Ascending aorta (tissue), 2 donors: Measurements from ENCODE around the gene QSER1. TPM values are rescaled to one million over a fixed set of nuclear protein-coding genes. Genes with fewer than 3 reads are reported as not detected.

Source experiments
- DNase-seq, 2 donors: peaks; one replicate each; pipeline ENCODE4 v3.0.0-alpha.2; 2019; ENCODE audit warnings: low spot score in 2 of 2
- H3K27ac ChIP-seq, 2 donors: fragments of 200-600 bp; sonication (generic); one replicate each; pipeline ENCODE4 v1.5.1; 2016 to 2017; ENCODE audit warnings: mild to moderate bottlenecking in 1 of 2
- H3K27me3 ChIP-seq: fragments of 200-600 bp; sonication (generic); one replicate; pipeline ENCODE4 v1.5.1; 2017
- H3K36me3 ChIP-seq, 2 donors: fragments of 200-600 bp; sonication (generic); one replicate each; pipeline ENCODE4 v1.5.1; 2016
- H3K4me1 ChIP-seq, 2 donors: fragments of 200-600 bp; sonication (generic); one replicate each; pipeline ENCODE4 v1.5.1; 2016 to 2017; ENCODE audit warnings: mild to moderate bottlenecking in 1 of 2
- H3K4me3 ChIP-seq, 2 donors: fragments of 200-600 bp; sonication (generic); one replicate each; pipeline ENCODE4 v1.5.1; 2016 to 2017; ENCODE audit warnings: mild to moderate bottlenecking in 1 of 2
- H3K9me3 ChIP-seq, 2 donors: fragments of 200-600 bp; sonication (generic); one replicate each; pipeline ENCODE4 v1.5.1; 2016
- intact Hi-C: fragments of 100-400 bp; cut with DNase I; formaldehyde crosslinking; loops from one replicate; pipeline ENCODE4 v1.15.1; 2023
- total RNA-seq: library from RNA; depleted of rRNA; stranded (reverse); fragments of >200 nt; gene quantifications from one replicate; pipeline ENCODE4 v1.1.0, GENCODE V29; 2016
- TF ChIP-seq, protein P1 (sequence below), 3 experiments: fragments of 200-600 bp in 2 of 3; fragments of 450-650 bp in 1 of 3; sonication (generic) in 2 of 3; IDR thresholded peaks; one replicate each; pipeline ENCODE4 v1.5.1; 2016 to 2019; ENCODE audit warnings: antibody characterized with exemption in 3 of 3, mild to moderate bottlenecking in 1 of 3, moderate library complexity in 1 of 3

The QSER1 gene
- total RNA-seq, 1 donor from 2014 or later: 8.2 TPM

DNA sequence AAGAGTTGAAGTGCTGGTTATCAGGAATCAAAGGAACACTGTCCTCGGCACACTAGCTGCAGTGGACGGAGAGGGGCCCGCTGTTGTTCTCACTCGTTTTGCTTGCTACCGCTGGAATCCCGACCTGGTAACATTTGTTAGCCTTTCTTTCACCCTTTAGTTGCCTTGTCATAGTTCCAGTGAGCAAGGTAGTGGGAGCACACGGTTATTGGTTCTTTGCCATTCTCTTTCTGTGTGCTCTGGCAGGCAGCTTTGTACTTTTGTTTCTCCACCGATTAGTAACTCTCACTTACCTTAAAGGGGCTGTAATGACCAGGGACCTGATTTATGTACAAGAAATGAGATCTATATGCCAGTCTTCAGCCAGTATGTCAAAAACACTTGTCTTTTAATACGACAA, 124.9 kb downstream of the QSER1 start:
- no peak overlapping the region for H3K27ac ChIP-seq
- no peaks in the 10 kb centered on the region for H3K27me3 ChIP-seq
- TF ChIP-seq, protein P1, sequence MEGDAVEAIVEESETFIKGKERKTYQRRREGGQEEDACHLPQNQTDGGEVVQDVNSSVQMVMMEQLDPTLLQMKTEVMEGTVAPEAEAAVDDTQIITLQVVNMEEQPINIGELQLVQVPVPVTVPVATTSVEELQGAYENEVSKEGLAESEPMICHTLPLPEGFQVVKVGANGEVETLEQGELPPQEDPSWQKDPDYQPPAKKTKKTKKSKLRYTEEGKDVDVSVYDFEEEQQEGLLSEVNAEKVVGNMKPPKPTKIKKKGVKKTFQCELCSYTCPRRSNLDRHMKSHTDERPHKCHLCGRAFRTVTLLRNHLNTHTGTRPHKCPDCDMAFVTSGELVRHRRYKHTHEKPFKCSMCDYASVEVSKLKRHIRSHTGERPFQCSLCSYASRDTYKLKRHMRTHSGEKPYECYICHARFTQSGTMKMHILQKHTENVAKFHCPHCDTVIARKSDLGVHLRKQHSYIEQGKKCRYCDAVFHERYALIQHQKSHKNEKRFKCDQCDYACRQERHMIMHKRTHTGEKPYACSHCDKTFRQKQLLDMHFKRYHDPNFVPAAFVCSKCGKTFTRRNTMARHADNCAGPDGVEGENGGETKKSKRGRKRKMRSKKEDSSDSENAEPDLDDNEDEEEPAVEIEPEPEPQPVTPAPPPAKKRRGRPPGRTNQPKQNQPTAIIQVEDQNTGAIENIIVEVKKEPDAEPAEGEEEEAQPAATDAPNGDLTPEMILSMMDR (IDR thresholded peaks at IDR 0.05): no peak
- peaks cover 0 to 2% of the 10 kb centered on the region in 2 donors for H3K4me1 ChIP-seq
- DNase-seq: no peak
- no peaks in the 10 kb centered on the region for H3K9me3 ChIP-seq
- H3K4me3 ChIP-seq: no peak overlapping the region
- no peaks in the 10 kb centered on the region for H3K36me3 ChIP-seq
- intact Hi-C loops: no loop called here

- H3K36me3 ChIP-seq: no peaks in the 10 kb centered on the region
- no peak for DNase-seq
- H3K4me3 ChIP-seq: no peak overlapping the region
- peaks cover 0 to 2% of the 10 kb centered on the region in 2 donors for H3K4me1 ChIP-seq
- no peaks in the 10 kb centered on the region for H3K27me3 ChIP-seq
- TF ChIP-seq, protein P1 (IDR thresholded peaks at IDR 0.05): no peak
- no peaks in the 10 kb centered on the region for H3K9me3 ChIP-seq
- intact Hi-C loops: no loop called here
- H3K27ac ChIP-seq: no peak overlapping the region
Observed at GRCh38 chr11:33017965-33018364, 125.4 kb downstream of the QSER1 start.

GRCh38 chr11:33018840-33019239, 126.2 kb downstream of the QSER1 start:
- Histone ChIP-seq H3K27ac (no peak overlapping the region), H3K36me3 (no peaks in the 10 kb centered on the region), H3K4me3 (no peak overlapping the region), H3K27me3 (no peaks in the 10 kb centered on the region), H3K4me1 (peaks cover 0 to 2% of the 10 kb centered on the region in 2 donors), H3K9me3 (no peaks in the 10 kb centered on the region)
- DNase-seq: no peak
- TF ChIP-seq, protein P1 (IDR thresholded peaks at IDR 0.05): no peak
- intact Hi-C loops: no loop called here

DNA sequence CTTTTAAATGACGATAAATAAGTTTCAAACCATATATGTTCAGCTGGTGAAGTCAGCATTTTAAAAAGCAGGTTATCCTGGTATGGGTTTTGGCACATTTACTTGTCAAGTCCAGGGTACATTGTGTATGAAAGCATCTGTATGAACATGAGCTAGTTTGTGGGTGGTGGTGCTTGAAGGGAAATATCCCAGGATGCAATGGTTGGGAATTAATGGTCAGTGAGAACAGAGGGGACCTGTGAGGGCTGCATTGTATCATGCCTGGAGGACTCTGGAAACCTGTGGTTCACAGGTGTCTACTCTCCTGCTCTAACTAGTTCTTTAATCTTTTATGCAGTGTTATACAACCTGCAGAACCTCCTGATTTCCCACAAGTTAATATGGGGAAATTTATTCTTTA, 128.9 kb downstream of the QSER1 start:
- TF ChIP-seq, protein P1 (IDR thresholded peaks at IDR 0.05): no peak
- H3K27ac ChIP-seq: no peak overlapping the region
- no peak overlapping the region for H3K4me3 ChIP-seq
- no peak for DNase-seq
- H3K4me1 ChIP-seq: no peaks in the 10 kb centered on the region
- H3K36me3 ChIP-seq: no peaks in the 10 kb centered on the region
- no peaks in the 10 kb centered on the region for H3K27me3 ChIP-seq
- no peaks in the 10 kb centered on the region for H3K9me3 ChIP-seq
- intact Hi-C loops: no loop called here

DNA sequence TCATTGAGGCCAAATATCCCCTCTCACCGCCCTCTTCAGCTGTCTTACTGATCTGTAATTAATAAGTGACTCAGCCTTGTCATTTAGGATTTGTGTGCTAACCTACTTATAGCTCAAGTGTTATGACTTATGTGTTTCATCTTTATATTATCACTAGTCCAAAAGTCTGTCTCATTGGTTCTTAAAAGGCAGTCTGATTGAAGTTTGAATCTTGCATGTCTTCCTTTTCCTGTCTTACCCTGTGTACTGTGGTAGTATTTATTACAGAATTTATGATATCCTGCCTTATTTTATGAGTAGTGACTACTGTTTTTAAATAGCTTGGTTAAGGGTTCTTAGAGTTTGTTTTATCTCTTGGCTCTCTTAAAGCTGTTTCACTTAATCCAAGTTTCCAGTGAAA, 129.3 kb downstream of the QSER1 start:
- Histone ChIP-seq H3K4me3 (no peak overlapping the region), H3K4me1 (no peaks in the 10 kb centered on the region), H3K9me3 (no peaks in the 10 kb centered on the region), H3K27ac (no peak overlapping the region), H3K36me3 (no peaks in the 10 kb centered on the region), H3K27me3 (no peaks in the 10 kb centered on the region)
- intact Hi-C loops: no loop called here
- TF ChIP-seq, protein P1 (IDR thresholded peaks at IDR 0.05): no peak
- DNase-seq: no peak

DNA sequence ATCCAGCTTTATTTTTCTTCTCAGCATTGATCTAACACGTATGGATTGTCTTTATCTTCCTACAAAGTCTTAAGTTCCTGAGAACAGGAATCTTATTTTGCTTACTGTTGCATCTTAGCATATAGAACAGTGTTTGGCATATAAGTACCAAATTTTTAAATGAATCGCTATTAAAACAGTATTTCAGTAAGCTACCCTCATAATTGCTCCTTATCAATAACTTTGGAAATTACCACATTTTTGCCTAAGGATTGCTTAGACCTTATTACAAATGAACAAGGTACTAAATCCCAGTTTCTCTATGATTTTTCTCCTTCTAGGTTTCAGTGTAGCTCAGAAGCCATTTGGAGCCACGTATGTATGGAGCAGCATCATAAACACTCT, 132.7 kb downstream of the QSER1 start:
- H3K9me3 ChIP-seq: no peaks in the 10 kb centered on the region
- intact Hi-C loops: no loop called here
- no peaks in the 10 kb centered on the region for H3K27me3 ChIP-seq
- no peaks in the 10 kb centered on the region for H3K4me1 ChIP-seq
- no peak for DNase-seq
- H3K4me3 ChIP-seq: no peak overlapping the region
- H3K27ac ChIP-seq: no peak overlapping the region
- TF ChIP-seq, protein P1 (IDR thresholded peaks at IDR 0.05): no peak
- no peaks in the 10 kb centered on the region for H3K36me3 ChIP-seq
